Gastrocnemius medialis (tissue), 4 donors: ENCODE data around the gene APEX1.

ENCODE experiments used
- POLR2A ChIP-seq, 2 donors: fragments of 450-650 bp; IDR thresholded peaks; one replicate each; pipeline ENCODE4 v1.6.1; 2017; ENCODE audit warnings: antibody characterized with exemption in 2 of 2, mild to moderate bottlenecking in 2 of 2, moderate library complexity in 2 of 2
- TF ChIP-seq, protein P1 (sequence below), 5 experiments: fragments of 450-650 bp in 3 of 5; fragments of 200-600 bp in 2 of 5; sonication (generic) in 2 of 5; IDR thresholded peaks in 4 of 5; conservative IDR thresholded peaks in 1 of 5; 1 replicate in 4 of 5; 2 replicates in 1 of 5; pipeline ENCODE4 v1.5.1; 2016 to 2019; ENCODE audit warnings: antibody characterized with exemption in 5 of 5, mild to moderate bottlenecking in 3 of 5, moderate library complexity in 3 of 5

DNA sequence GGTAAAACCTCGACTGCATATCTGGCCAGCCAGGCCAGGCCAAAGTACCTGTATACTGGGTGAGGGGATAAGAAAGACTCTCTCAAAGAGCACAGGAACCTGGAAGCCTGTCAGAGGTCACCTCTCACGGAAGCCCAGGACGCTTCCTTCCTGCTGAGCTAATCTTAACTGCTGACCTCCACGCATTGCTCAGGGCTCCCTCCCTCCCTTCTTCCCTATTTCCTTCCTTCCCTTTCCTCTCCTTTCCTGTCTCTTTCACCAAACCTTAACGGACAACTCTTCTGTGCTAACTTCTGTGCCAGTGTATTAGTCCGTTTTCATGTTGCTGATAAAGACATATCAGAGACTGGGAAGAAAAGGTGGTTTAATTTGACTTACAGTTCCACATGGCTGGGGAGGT, 35.5 kb downstream of the APEX1 start:
- TF ChIP-seq, protein P1, sequence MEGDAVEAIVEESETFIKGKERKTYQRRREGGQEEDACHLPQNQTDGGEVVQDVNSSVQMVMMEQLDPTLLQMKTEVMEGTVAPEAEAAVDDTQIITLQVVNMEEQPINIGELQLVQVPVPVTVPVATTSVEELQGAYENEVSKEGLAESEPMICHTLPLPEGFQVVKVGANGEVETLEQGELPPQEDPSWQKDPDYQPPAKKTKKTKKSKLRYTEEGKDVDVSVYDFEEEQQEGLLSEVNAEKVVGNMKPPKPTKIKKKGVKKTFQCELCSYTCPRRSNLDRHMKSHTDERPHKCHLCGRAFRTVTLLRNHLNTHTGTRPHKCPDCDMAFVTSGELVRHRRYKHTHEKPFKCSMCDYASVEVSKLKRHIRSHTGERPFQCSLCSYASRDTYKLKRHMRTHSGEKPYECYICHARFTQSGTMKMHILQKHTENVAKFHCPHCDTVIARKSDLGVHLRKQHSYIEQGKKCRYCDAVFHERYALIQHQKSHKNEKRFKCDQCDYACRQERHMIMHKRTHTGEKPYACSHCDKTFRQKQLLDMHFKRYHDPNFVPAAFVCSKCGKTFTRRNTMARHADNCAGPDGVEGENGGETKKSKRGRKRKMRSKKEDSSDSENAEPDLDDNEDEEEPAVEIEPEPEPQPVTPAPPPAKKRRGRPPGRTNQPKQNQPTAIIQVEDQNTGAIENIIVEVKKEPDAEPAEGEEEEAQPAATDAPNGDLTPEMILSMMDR (IDR thresholded peaks at IDR 0.05 in 4 of 5, conservative IDR thresholded peaks at IDR 0.05 in 1 of 5) = no peak
- TF ChIP-seq POLR2A (IDR thresholded peaks at IDR 0.05) = no peak
